GM12878 (cell line): ENCODE data around the gene KLRD1. TPM values are rescaled to one million over a fixed set of nuclear protein-coding genes. Genes with fewer than 3 reads are reported as not detected.

ENCODE experiments used
- ATAC-seq: fragments of 200-7000 bp; cut with Tn5 transposase; 3 replicates; pipeline ENCODE4 v1.9.1; 2020; ENCODE audit warnings: mild to moderate bottlenecking, moderate library complexity
- BruUV-seq: library from RNA; stranded (reverse); fragments of 400-500 nt; replicated peaks from 2 replicates; lab custom pipeline; 2021; lab: Mats Ljungman, UMichigan
- CTCF ChIA-PET: fragments of 300-600 bp; sonication (Branson Sonifier 250); formaldehyde crosslinking; extraction: SDS; loops from one replicate; lab custom pipeline; 2021; ENCODE audit warnings: inconsistent platforms; lab: Yijun Ruan, JAX
- POLR2A ChIA-PET: fragments of 350-600 bp; formaldehyde crosslinking; extraction: SDS; loops from one replicate; lab custom pipeline; 2021; ENCODE audit warnings: inconsistent platforms; lab: Charles Lee
- RAD21 ChIA-PET: fragments of 300-600 bp; sonication (Branson Sonifier 250); formaldehyde crosslinking; loops from one replicate; lab custom pipeline; 2023; ENCODE audit warnings: antibody characterized with exemption; ENCODE audit not compliant: unreplicated experiment; lab: Charles Lee
- SMC1A ChIA-PET: fragments of 300-600 bp; sonication (Branson Sonifier 250); formaldehyde crosslinking; loops from one replicate; lab custom pipeline; 2023; ENCODE audit not compliant: unreplicated experiment, uncharacterized antibody; lab: Charles Lee
- DNase-seq: peaks from one replicate; pipeline ENCODE4 v3.0.0-alpha.2; 2011; ENCODE audit warnings: low read depth, low spot score
- FAIRE-seq: peaks from 3 replicates; lab custom pipeline; 2011; peaks lifted over from hg19 to GRCh38; lab: Jason Lieb, UNC
- H2AFZ ChIP-seq: 2 replicates; pipeline ENCODE4 v1.6.0; 2011; ENCODE audit warnings: low read depth, low read length, control low read depth; ENCODE audit not compliant: control insufficient read depth
- H3K27ac ChIP-seq: 2 replicates; pipeline ENCODE4 v1.5.1; 2011; ENCODE audit warnings: control low read depth; ENCODE audit not compliant: control insufficient read depth, insufficient read depth
- H3K27me3 ChIP-seq, 2 experiments: replicated peaks in 1 of 2; 2 replicates each; pipeline versions ENCODE4 v1.6.0 to v1.6.1; 2011; ENCODE audit warnings: low read length in 1 of 2; ENCODE audit not compliant: control insufficient read depth in 2 of 2, insufficient read depth in 2 of 2
- H3K36me3 ChIP-seq, 2 experiments: 2 replicates each; pipeline ENCODE4 v1.5.1; 2011; ENCODE audit warnings: low read length in 1 of 2; ENCODE audit not compliant: control insufficient read depth in 2 of 2, insufficient read depth in 2 of 2
- H3K4me1 ChIP-seq: 2 replicates; pipeline ENCODE4 v1.6.1; 2011; ENCODE audit warnings: mild to moderate bottlenecking, low read length, moderate library complexity, mixed read lengths; ENCODE audit not compliant: control insufficient read depth, insufficient read depth
- H3K4me2 ChIP-seq: 2 replicates; pipeline ENCODE4 v1.6.0; 2011; ENCODE audit warnings: control low read depth; ENCODE audit not compliant: control insufficient read depth, insufficient read depth
- H3K4me3 ChIP-seq: fragments of 200-600 bp; sonication (generic); 2 replicates; pipeline ENCODE4 v1.5.1; 2016
- H3K79me2 ChIP-seq: 2 replicates; pipeline ENCODE4 v1.6.0; 2011; ENCODE audit warnings: low read length; ENCODE audit not compliant: control insufficient read depth, insufficient read depth
- H3K9ac ChIP-seq: 2 replicates; pipeline ENCODE4 v1.8.0; 2011; ENCODE audit warnings: low read length, control low read depth, mixed read lengths; ENCODE audit not compliant: control insufficient read depth, insufficient read depth
- H3K9me3 ChIP-seq: replicated peaks from 3 replicates; pipeline ENCODE4 v1.5.1; 2011; ENCODE audit warnings: mild to moderate bottlenecking, low read length; ENCODE audit not compliant: control insufficient read depth, insufficient read depth
- H4K20me1 ChIP-seq: 2 replicates; pipeline ENCODE4 v1.6.0; 2011; ENCODE audit not compliant: control insufficient read depth, insufficient read depth
- ASH2L ChIP-seq: fragments of 300-600, 200-600 bp; sonication (generic); IDR thresholded peaks from 2 replicates; pipeline ENCODE4 v1.6.1; 2017; ENCODE audit warnings: low read depth, mild to moderate bottlenecking, borderline replicate concordance
- FOXM1 ChIP-seq: IDR thresholded peaks from 2 replicates; pipeline ENCODE4 v1.6.1; 2012; ENCODE audit warnings: low read depth, mild to moderate bottlenecking, inconsistent platforms, low read length, moderate library complexity
- IRF4 ChIP-seq: IDR thresholded peaks from 2 replicates; pipeline ENCODE4 v1.6.1; 2011; ENCODE audit warnings: low read depth, low read length
- NFIC ChIP-seq: IDR thresholded peaks from 2 replicates; pipeline ENCODE4 v1.6.1; 2012; ENCODE audit warnings: low read depth, mild to moderate bottlenecking, inconsistent platforms, low read length, moderate library complexity
- NFXL1 ChIP-seq: fragments of 450-650 bp; IDR thresholded peaks from 2 replicates; pipeline ENCODE4 v1.6.1; 2017; ENCODE audit warnings: antibody characterized with exemption, mild to moderate bottlenecking, borderline replicate concordance
- PML ChIP-seq: IDR thresholded peaks from 2 replicates; pipeline ENCODE4 v1.6.1; 2012; ENCODE audit warnings: low read length, inconsistent platforms
- POLR2A ChIP-seq: IDR thresholded peaks from 2 replicates; pipeline ENCODE4 v1.6.1; 2011; ENCODE audit warnings: low read depth, mild to moderate bottlenecking, low read length
- POLR2AphosphoS2 ChIP-seq: IDR thresholded peaks from 2 replicates; pipeline ENCODE4 v1.6.1; 2011; ENCODE audit warnings: low read depth, mild to moderate bottlenecking, low read length, improper control_type of control experiment, moderate library complexity
- RB1 ChIP-seq: fragments of 450-650 bp; formaldehyde crosslinking; IDR thresholded peaks from 2 replicates; pipeline ENCODE4 v1.6.1; 2017; ENCODE audit warnings: mild to moderate bottlenecking, borderline replicate concordance
- SIN3A ChIP-seq: IDR thresholded peaks from 2 replicates; pipeline ENCODE4 v1.6.1; 2012; ENCODE audit warnings: low read depth, low read length, improper control_type of control experiment
- SMC3 ChIP-seq: IDR thresholded peaks from 2 replicates; pipeline ENCODE4 v1.6.1; 2011; ENCODE audit warnings: low read length, improper control_type of control experiment, borderline replicate concordance
- SREBF2 ChIP-seq: IDR thresholded peaks from 2 replicates; pipeline ENCODE4 v1.6.1; 2012; ENCODE audit warnings: mild to moderate bottlenecking, low read length
- STAT1 ChIP-seq: fragments of 450-650 bp; conservative IDR thresholded peaks from 2 replicates; pipeline ENCODE4 v1.6.1; 2014; ENCODE audit warnings: antibody characterized with exemption, mild to moderate bottlenecking
- TAF1 ChIP-seq: IDR thresholded peaks from 2 replicates; pipeline ENCODE4 v1.6.1; 2011; ENCODE audit warnings: mild to moderate bottlenecking, low read depth, low read length, borderline replicate concordance
- TCF3 ChIP-seq: IDR thresholded peaks from 2 replicates; pipeline ENCODE4 v1.6.1; 2012; ENCODE audit warnings: low read depth, mild to moderate bottlenecking, low read length, borderline replicate concordance; ENCODE audit not compliant: insufficient read depth
- YY1 ChIP-seq: IDR thresholded peaks from 2 replicates; pipeline ENCODE4 v1.6.1; 2011; ENCODE audit warnings: low read depth, mild to moderate bottlenecking, low read length
- ZBED1 ChIP-seq: IDR thresholded peaks from 2 replicates; pipeline ENCODE4 v1.6.1; 2016; ENCODE audit warnings: borderline replicate concordance
- WGBS: methylation state at CpG from one replicate; pipeline ENCODE4 v1.1.6; 2016; ENCODE audit warnings: low lambda C conversion rate; ENCODE audit not compliant: insufficient replicate concordance, insufficient coverage; ENCODE audit errors: missing lambda C conversion rate; 5-methylcytosine and 5-hydroxymethylcytosine counted together
- in situ Hi-C: fragments of 300-500 bp; cut with MboI; formaldehyde crosslinking; loops from 9 replicates; pipeline ENCODE4 v1.14.3; 2018; ENCODE audit warnings: mixed read lengths
- intact Hi-C: fragments of 100-400 bp; cut with micrococcal nuclease; formaldehyde crosslinking; loops from one replicate; pipeline ENCODE4 v1.14.2; 2022; ENCODE audit not compliant: unreplicated experiment
- polyA plus RNA-seq, 11 experiments: library from polyadenylated mRNA; depleted of rRNA in 4 of 11; unstranded in 6 of 11; stranded (reverse) in 5 of 11; fragments of >200 nt; fragmentation: Nextera tagmentation in 4 of 11; fragmentation: Illumina TruSeq in 1 of 11; extraction: Ambion mirVana in 4 of 11; extraction: Trizol in 1 of 11; gene quantifications; 1 replicate in 1 of 11; 2 replicates in 10 of 11; pipeline versions ENCODE4 v1.2.1 to v1.2.3, GENCODE V29; 2011 to 2016; ENCODE audit warnings: inconsistent platforms in 2 of 11, missing spikeins in 2 of 11, low read depth in 1 of 11
- total RNA-seq, 4 experiments: library from RNA; depleted of rRNA in 3 of 4; stranded (reverse); fragments of >200 nt in 3 of 4; fragmentation: Illumina TruSeq in 1 of 4; extraction: Trizol in 1 of 4; gene quantifications; 2 replicates each; pipeline versions ENCODE4 v1.2.1 to v1.2.3, GENCODE V29; 2013 to 2021
- TF ChIP-seq, protein P1 (sequence below): fragments of 150-350 bp; IDR thresholded peaks from 2 replicates; pipeline ENCODE4 v1.6.1; 2016; ENCODE audit warnings: low read depth, low read length
- TF ChIP-seq, protein P2 (sequence below): IDR thresholded peaks from 2 replicates; pipeline ENCODE4 v1.6.1; 2011; ENCODE audit warnings: mild to moderate bottlenecking, low read depth, low read length, moderate library complexity; ENCODE audit not compliant: insufficient replicate concordance

Gene KLRD1
- total and polyA plus RNA-seq, 10 of the 15 experiments (the other 5 are each of a cell fraction or from before 2014, with no cell fraction given): under 0.01 to 0.50 (median 0.13) TPM; not detected in 4

DNA sequence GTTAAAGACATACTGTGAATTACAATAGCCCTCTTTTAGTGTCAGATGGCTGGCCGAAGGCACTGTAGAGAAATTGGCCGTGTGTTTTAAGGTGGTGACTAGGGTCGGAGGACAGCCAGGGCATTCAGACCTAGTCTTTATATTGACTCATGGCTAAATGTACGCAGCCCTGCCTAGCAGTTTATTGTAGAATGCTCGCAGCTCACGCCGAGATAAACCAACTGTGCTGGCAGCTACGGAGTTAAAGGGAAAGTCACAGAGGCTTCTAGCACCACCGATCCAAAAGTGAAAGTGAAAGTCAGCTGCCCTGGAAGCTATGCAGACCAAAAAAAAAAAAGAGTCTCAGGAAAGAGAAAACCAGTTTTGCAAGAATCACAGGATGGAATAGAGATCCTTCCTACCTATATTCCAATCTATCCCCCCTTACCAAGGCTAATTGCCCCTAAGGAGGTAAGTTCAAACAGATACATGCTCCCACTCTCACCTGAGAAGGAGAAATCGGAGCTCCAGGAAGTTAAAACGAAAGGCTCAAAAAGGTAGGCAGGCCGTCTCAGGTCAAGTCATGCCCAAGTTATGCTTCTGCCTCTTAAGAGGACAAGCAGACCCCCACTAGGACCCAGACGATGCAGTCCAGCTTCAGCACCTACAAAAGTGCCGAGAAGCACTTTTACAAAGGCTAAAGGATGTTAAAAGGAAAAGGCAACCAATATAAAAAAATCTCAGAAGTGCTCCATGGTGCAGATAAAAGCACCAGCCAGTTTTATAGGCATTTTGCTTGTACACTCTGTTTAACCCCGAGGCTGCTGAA lies 57.3 kb downstream of the KLRD1 start:
- H3K27me3 ChIP-seq: no peaks in the 10 kb centered on the region
- peak overlapping the region; percentile 71 for H3K9ac ChIP-seq
- WGBS: 11% methylated on average over 15 of the region's 15 CpGs
- peaks cover 6% of the 10 kb centered on the region; the same call in 2 of the 3 replicates for H3K9me3 ChIP-seq
- no peaks in the 10 kb centered on the region for H3K79me2 ChIP-seq
- H3K27ac ChIP-seq: peak overlapping the region; percentile 72
- ChIA-PET SMC1A (interaction anchor here (0.6 to 6.5 kb wide), 21 partner anchors 9 to 570 kb away, joined by 3 to 67 read pairs (median 4); partner anchors contain the start of gene KLRD1), RAD21 (interaction anchor here (0.9 to 6.0 kb wide), 10 partner anchors 24 to 197 kb away, joined by 3 to 75 read pairs (median 6); partner anchors contain the start of gene KLRC4), CTCF (interaction anchor here (0.6 to 4.0 kb wide), 13 partner anchors 10 to 384 kb away, joined by 3 to 30 read pairs (median 5); no protein-coding TSS in a partner anchor), POLR2A (interaction anchor here (0.6 to 4.1 kb wide), 8 partner anchors 9 to 80 kb away, joined by 3 to 24 read pairs (median 4); no protein-coding TSS in a partner anchor)
- ATAC-seq: peak; percentile 71
- H3K4me1 ChIP-seq: peaks cover 21% of the 10 kb centered on the region
- BruUV-seq: no TSS peak
- in situ Hi-C loops: no loop called here
- no peaks in the 10 kb centered on the region for H4K20me1 ChIP-seq
- intact Hi-C loops: loop anchor here (1.0 kb wide), 2 partner anchors 30 to 197 kb away; no protein-coding TSS in a partner anchor
- FAIRE-seq: no peak
- peak; percentile 53 for DNase-seq
- no peaks in the 10 kb centered on the region; a peak in 1 of 4 replicates for H3K36me3 ChIP-seq
- H3K4me3 ChIP-seq: peak overlapping the region; percentile 72
- peak overlapping the region; percentile 76 for H2AFZ ChIP-seq
- peak overlapping the region; percentile 100 for H3K4me2 ChIP-seq
- TF ChIP-seq, protein P1, sequence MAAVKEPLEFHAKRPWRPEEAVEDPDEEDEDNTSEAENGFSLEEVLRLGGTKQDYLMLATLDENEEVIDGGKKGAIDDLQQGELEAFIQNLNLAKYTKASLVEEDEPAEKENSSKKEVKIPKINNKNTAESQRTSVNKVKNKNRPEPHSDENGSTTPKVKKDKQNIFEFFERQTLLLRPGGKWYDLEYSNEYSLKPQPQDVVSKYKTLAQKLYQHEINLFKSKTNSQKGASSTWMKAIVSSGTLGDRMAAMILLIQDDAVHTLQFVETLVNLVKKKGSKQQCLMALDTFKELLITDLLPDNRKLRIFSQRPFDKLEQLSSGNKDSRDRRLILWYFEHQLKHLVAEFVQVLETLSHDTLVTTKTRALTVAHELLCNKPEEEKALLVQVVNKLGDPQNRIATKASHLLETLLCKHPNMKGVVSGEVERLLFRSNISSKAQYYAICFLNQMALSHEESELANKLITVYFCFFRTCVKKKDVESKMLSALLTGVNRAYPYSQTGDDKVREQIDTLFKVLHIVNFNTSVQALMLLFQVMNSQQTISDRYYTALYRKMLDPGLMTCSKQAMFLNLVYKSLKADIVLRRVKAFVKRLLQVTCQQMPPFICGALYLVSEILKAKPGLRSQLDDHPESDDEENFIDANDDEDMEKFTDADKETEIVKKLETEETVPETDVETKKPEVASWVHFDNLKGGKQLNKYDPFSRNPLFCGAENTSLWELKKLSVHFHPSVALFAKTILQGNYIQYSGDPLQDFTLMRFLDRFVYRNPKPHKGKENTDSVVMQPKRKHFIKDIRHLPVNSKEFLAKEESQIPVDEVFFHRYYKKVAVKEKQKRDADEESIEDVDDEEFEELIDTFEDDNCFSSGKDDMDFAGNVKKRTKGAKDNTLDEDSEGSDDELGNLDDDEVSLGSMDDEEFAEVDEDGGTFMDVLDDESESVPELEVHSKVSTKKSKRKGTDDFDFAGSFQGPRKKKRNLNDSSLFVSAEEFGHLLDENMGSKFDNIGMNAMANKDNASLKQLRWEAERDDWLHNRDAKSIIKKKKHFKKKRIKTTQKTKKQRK: no peak
- TF ChIP-seq POLR2AphosphoS2: no peak
- no peak for TF ChIP-seq SREBF2
- TF ChIP-seq POLR2A: no peak
- no peak for TF ChIP-seq TCF3
- TF ChIP-seq SMC3: peak; percentile 2; the same call in 1 of the 2 replicates
- no peak for TF ChIP-seq IRF4
- no peak for TF ChIP-seq ZBED1
- TF ChIP-seq ASH2L: peak; percentile 96; the same call in 1 of the 2 replicates
- peak; percentile 58; the same call in 1 of the 2 replicates for TF ChIP-seq NFIC
- no peak for TF ChIP-seq STAT1
- 0 out of 2 replicates have a peak, but pooled peaks have one; percentile 20 for TF ChIP-seq TAF1
- TF ChIP-seq PML: peak; percentile 28; the same call in 1 of the 2 replicates
- 0 out of 2 replicates have a peak, but pooled peaks have one; percentile 8 for TF ChIP-seq FOXM1
- no peak; the same call in 1 of the 2 replicates for TF ChIP-seq SIN3A
- TF ChIP-seq NFXL1: no peak
- TF ChIP-seq RB1: no peak
- TF ChIP-seq YY1: no peak
- TF ChIP-seq, protein P2, sequence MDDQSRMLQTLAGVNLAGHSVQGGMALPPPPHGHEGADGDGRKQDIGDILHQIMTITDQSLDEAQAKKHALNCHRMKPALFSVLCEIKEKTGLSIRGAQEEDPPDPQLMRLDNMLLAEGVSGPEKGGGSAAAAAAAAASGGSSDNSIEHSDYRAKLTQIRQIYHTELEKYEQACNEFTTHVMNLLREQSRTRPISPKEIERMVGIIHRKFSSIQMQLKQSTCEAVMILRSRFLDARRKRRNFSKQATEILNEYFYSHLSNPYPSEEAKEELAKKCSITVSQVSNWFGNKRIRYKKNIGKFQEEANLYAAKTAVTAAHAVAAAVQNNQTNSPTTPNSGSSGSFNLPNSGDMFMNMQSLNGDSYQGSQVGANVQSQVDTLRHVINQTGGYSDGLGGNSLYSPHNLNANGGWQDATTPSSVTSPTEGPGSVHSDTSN: no peak
